HG02759 (cell line): ENCODE results near the gene HMGN2.
"Not testable (repeated sequence)": the region's sequence is repeated elsewhere in the genome, so short reads cannot be mapped to it uniquely, and the experiment has no call there.

ENCODE experiments used
- ATAC-seq: cut with Tn5 transposase; IDR thresholded peaks from one replicate; pipeline ENCODE4 v1.9.1; 2021; ENCODE audit warnings: mild to moderate bottlenecking, moderate library complexity; ENCODE audit not compliant: unreplicated experiment

The HMGN2 gene

GRCh38 chr1:26476958-26477357, 4.7 kb downstream of the HMGN2 start:
- ATAC-seq: no peak

GRCh38 chr1:26477446-26478152, 5.4 kb downstream of the HMGN2 start:
- ATAC-seq: no peak

GRCh38 chr1:26478159-26478558, 5.9 kb downstream of the HMGN2 start:
- ATAC-seq: no peak

GRCh38 chr1:26478988-26479387, 6.7 kb downstream of the HMGN2 start:
- no peak for ATAC-seq

- no peak for ATAC-seq
These were observed 10.7 kb downstream of the HMGN2 start for GRCh38 chr1:26482921-26483320.

GRCh38 chr1:26483980-26484379, 11.7 kb downstream of the HMGN2 start:
- no peak for ATAC-seq

- no peak for ATAC-seq
These were observed 17.9 kb downstream of the HMGN2 start for GRCh38 chr1:26490155-26490554.

GRCh38 chr1:26493267-26493666, 21.0 kb downstream of the HMGN2 start:
- ATAC-seq: no peak

- no peak for ATAC-seq
These were observed 21.7 kb downstream of the HMGN2 start for GRCh38 chr1:26493938-26494337.

- ATAC-seq: no peak
These were observed 24.6 kb downstream of the HMGN2 start for GRCh38 chr1:26496861-26497260.

- ATAC-seq: no peak
These were observed 26.7 kb downstream of the HMGN2 start for GRCh38 chr1:26498894-26499293.

GRCh38 chr1:26500488-26501175, 28.4 kb downstream of the HMGN2 start:
- ATAC-seq: peak; percentile 77

- ATAC-seq: not testable (repeated sequence)
These were observed 38.5 kb downstream of the HMGN2 start for GRCh38 chr1:26510711-26511110.

- ATAC-seq: not testable (repeated sequence)
These were observed 43.6 kb downstream of the HMGN2 start for GRCh38 chr1:26515836-26516235.

GRCh38 chr1:26516987-26517765, 44.9 kb downstream of the HMGN2 start:
- no peak for ATAC-seq

GRCh38 chr1:26517766-26518049, 45.5 kb downstream of the HMGN2 start:
- ATAC-seq: no peak

- no peak for ATAC-seq
These were observed 46.1 kb downstream of the HMGN2 start for GRCh38 chr1:26518355-26518754.

- ATAC-seq: no peak
These were observed 48.1 kb downstream of the HMGN2 start for GRCh38 chr1:26520339-26520738.

GRCh38 chr1:26521669-26522030, 49.4 kb downstream of the HMGN2 start:
- no peak for ATAC-seq

- no peak for ATAC-seq
These were observed 49.8 kb downstream of the HMGN2 start for GRCh38 chr1:26522073-26522472.

- ATAC-seq: no peak
These were observed 51.9 kb downstream of the HMGN2 start for GRCh38 chr1:26524181-26524580.
